HG02943 (cell line): ENCODE measurements around the gene OBSCN.

ENCODE experiments used
- ATAC-seq: cut with Tn5 transposase; IDR thresholded peaks from one replicate; pipeline ENCODE4 v1.9.1; 2021; ENCODE audit warnings: mild to moderate bottlenecking, low read depth, moderate library complexity; ENCODE audit not compliant: unreplicated experiment

The OBSCN gene

DNA sequence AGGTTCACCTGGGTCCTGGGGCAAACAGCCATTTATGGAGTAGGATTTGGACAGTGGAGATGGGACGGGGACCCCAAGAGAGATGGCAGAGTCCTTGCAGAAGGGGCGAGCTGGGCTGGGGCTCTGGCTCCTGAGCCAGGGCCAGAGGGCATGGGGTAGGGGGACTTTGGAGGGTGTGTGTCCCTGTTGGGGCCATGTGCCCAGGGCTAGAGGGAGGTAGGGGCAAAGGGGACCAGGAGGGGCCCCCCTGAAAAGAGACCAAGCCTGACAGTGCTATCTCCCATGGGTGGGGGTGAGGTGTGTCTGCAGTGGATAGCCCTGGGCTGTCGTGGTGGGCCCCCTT is 106.4 kb downstream of the OBSCN start:
- no peak for ATAC-seq

DNA sequence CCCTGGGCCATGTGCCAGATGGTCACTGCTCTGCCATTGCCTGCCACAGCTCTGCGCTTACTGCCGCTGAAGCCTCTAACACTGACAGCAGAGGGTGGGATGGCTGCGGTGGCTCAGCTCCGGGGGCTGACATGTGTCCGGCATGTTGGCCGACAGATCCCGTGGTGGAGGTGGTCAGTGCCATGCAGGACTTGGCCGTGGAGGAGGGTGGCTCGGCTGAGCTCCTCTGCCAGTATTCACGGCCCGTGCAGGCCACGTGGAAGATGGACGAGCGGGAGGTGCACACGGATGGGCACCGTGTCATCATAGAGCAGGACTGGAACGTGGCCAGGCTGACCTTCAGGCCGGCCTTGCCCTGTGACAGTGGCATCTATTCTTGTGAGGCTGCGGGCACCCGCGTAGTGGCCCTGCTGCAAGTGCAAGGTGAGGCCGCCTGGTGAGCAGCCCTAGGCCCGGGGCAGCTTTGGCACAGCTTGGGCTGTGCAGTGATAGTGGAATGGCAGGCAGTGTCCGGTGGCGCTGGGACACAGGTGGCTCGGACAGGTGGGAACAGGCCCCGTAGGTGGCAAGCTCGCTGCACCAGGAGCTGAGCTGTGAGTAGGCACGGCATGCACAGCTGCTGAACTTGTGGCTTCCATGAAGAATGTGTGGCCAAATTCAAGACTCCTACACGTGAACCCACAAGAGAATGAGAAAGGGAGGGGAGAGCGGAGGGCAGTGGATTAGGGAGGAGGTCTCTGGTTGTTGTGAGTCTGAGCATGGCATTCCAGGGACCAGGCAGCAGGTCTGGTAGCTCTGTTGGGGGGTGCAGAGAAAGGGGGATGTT is 107.0 kb downstream of the OBSCN start:
- no peak for ATAC-seq

DNA sequence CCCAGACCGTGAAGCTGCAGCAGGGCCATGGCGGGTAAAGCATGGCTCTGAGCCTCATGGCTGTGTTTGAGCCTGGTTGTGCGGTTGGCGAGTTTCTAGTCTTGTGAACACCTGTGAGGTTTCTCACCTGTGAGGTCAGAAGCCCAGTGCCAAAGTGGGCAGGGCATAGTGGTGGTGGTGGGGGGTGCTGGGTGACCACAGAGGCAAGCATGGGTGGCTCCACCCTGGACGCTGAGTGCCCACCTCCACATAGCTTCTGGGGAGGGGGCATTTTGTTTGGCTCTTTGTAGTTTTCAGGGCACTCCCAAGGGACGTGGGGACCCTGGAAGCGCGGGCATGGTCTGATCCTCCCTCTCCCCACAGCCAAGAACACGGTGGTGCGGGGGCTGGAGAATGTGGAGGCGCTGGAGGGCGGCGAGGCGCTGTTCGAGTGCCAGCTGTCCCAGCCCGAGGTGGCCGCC is 107.7 kb downstream of the OBSCN start:
- ATAC-seq, result no peak

DNA sequence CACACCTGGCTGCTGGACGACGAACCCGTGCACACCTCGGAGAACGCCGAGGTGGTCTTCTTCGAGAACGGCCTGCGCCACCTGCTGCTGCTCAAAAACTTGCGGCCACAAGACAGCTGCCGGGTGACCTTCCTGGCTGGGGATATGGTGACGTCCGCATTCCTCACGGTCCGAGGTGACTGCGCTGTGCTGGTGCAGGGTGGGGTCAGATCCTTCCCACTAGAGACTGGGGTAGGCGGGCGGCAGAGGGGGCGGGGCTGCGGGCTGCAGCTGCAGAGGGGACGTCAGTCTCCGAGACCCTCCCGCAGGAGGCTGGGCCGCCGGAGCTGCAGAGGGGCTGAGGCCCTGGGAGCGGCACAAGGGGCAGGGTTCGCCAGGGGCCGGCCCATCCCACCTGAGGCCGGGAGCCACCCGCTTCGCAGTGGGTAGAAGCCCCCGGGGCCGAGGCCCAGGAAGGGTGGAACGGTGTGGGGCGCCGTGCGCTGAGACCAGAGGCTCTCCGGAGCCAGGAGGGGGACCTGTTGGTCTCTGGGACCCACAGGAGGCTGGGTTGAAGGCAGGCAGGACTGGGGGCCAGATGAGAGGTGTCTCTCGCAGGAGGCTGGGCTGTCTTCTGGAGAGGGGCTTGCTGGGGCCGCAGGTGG is 108.2 kb downstream of the OBSCN start:
- no peak for ATAC-seq

DNA sequence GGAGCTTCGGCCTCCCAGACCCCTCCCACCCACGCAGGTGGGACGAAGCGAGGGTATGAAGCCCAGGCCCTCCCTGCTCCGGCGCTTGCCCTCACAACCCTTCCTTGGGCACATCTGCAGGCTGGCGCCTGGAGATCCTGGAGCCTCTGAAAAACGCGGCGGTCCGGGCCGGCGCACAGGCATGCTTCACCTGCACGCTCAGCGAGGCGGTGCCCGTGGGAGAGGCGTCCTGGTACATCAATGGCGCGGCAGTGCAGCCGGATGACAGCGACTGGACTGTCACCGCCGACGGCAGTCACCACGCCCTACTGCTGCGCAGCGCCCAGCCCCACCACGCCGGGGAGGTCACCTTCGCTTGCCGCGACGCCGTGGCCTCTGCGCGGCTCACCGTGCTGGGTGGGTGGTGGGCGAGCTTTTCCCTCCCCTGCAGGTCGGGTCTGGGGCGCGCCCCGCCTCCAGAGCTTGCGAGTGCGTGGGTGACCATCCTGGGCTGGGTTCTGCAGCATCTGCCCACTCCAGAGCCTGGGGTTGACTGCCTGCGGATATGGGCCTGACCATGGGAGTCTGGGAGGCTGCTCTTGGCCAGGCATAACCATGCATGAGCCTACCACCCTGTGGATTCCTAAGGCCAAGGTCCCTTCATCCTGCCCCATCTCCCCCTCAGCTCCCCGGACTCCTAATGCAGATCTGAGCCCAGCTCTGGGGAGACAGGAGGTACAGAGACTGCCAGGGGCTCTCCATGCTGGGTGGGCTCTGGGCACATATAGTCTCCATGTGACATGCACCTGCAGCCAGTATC is 108.9 kb downstream of the OBSCN start:
- no peak for ATAC-seq

DNA sequence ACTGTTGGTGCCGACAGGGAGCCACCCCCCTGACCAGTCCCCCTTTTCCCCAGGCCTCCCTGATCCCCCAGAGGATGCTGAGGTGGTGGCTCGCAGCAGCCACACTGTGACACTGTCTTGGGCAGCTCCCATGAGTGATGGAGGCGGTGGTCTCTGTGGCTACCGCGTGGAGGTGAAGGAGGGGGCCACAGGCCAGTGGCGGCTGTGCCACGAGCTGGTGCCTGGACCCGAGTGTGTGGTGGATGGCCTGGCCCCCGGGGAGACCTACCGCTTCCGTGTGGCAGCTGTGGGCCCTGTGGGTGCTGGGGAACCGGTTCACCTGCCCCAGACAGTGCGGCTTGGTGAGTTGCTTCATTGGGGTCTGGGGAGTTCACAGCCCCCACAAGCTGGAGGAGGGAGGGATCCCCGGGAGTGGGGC is 109.6 kb downstream of the OBSCN start:
- no peak for ATAC-seq

DNA sequence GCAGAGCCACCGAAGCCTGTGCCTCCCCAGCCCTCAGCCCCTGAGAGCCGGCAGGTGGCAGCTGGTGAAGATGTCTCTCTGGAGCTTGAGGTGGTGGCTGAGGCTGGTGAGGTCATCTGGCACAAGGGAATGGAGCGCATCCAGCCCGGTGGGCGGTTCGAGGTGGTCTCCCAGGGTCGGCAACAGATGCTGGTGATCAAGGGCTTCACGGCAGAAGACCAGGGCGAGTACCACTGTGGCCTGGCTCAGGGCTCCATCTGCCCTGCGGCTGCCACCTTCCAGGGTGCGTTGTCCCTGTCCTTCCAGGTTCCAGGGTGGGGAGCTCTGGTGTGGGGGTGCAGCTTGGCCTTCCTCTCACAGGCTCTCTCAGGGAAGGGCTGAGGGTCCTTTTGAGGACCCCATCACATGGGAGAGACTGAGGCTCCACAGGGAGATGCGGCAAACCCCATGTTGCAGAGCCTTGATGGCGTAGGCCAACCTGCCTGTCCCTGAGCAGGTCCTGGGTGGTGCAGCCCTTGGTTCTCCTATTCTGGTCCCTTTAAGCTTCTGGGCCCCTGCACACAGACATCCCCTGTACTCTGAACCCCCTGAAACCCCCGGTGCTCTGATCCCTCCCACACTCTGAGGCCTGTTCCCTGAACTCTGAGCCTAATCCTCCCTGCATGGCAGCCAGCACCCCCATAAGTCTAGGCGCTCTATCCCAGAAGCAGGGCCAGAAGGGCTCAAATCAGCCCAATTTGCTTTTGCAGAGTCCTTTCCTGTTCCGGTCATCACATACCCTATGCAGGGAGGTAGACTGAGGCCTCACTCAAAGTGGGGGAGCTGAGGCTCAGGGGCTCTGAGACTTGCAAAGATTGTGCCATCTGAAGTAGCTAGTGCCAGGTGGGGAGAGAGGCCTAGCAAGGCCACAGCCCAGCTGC is 110.3 kb downstream of the OBSCN start:
- no peak for ATAC-seq

DNA sequence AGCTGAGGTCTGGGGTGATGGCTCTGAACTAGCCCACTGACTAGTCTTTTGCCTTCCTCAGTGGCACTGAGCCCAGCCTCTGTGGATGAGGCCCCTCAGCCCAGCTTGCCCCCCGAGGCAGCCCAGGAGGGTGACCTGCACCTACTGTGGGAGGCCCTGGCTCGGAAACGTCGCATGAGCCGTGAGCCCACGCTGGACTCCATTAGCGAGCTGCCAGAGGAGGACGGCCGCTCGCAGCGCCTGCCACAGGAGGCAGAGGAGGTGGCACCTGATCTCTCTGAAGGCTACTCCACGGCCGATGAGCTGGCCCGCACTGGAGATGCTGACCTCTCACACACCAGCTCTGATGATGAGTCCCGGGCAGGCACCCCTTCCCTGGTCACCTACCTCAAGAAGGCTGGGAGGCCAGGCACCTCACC is 111.0 kb downstream of the OBSCN start:
- no peak for ATAC-seq

DNA sequence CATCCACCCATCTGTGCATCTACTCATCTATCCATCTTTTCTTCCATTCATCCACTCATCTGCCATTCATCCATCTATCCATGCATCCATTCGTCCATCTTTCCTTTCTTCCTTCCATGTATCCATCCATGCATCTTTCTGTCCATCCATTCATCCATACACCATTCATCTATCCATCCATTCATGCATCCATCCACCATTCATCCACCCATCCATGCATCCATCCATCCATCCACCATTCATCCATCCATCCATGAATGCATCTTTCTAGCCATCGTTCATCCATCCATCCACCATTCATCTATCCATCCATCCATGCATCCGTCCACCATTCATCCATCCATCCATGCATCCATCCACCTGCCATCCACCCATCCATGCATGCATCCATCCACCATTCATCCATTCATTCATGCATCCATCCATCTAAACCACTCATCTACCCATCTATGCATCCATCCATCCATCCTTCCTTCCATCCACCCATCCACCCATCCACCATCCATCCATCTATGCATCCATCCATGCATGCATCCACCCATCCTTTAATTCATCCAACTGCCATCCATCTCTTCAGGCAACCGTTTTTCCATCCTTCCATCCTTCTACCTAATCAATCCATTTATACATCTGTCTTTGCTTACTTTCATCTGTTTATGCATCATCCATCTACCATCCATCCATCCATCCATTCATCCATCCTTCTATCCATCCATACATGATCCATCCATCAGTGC is 111.7 kb downstream of the OBSCN start:
- no peak for ATAC-seq

DNA sequence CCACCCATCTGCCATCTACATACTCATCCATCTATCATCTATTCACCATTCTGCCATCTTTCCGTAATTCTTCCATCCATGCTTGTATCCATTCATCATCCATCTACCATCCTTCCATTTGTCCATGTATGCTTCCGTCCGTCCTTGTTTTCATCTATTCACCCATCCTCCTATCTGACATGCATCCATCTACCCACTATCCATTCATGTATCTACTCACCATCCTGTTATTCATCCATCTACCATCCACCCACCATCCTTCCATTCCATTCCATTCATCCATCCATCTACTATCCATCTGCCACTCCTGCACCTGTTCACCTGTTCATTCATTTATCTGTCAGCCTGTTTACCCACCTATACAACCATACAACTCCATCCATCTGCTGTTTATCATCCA is 112.5 kb downstream of the OBSCN start:
- no peak for ATAC-seq

DNA sequence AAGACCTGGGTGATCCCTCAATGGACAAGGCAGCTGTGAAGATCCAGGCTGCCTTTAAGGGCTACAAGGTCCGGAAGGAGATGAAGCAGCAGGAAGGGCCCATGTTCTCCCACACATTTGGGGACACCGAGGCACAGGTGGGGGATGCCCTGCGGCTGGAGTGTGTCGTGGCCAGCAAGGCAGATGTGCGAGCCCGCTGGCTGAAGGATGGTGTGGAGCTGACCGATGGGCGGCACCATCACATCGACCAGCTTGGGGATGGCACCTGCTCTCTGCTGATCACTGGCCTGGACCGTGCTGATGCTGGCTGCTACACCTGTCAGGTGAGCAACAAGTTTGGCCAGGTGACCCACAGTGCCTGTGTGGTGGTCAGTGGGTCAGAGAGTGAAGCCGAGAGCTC is 113.6 kb downstream of the OBSCN start:
- no peak for ATAC-seq

DNA sequence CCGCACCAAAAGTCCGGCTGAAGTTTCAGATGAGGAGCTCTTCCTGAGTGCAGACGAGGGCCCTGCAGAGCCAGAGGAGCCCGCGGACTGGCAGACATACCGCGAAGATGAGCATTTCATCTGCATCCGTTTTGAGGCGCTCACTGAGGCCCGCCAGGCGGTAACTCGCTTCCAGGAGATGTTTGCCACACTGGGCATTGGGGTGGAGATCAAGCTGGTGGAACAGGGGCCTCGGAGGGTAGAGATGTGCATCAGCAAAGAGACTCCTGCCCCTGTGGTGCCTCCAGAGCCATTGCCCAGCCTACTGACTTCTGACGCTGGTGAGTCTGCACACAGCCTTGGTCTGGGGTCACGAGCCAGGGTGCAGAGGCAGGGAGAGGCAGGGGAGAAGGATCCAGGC is 114.1 kb downstream of the OBSCN start:
- no peak for ATAC-seq

DNA sequence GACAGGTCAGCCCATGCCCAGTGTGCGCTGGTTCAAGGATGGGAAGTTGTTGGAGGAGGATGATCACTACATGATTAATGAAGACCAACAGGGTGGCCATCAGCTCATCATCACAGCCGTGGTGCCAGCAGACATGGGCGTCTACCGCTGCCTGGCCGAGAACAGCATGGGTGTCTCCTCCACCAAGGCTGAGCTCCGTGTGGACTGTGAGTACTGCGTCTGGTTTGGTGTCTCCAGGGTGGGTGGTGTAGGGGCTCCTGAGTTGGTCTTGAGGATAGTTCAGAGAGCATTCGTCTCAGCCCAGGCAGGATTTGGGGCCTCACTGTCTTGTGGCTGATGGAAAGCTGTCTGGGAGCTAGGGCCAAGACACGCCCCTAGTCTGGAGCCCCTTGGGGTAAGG is 115.6 kb downstream of the OBSCN start:
- ATAC-seq, result no peak

DNA sequence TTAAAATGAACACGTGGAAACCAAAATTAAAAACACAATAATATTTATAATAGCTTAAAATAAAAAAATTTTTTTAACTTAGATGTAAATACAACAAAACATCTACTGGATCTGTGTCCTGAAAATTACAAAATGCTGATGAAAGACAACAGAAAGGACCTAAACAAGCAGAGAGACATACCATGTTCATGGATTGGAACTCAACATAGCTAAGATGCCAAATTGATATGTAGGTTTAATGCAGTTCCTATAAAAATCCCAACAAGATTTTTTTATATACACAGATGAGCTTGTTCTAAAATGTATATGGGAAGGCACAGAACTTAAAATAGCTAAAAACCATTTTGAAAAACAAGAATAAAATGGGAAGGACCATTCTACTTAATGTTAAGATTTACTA is 117.4 kb downstream of the OBSCN start:
- no peak for ATAC-seq

DNA sequence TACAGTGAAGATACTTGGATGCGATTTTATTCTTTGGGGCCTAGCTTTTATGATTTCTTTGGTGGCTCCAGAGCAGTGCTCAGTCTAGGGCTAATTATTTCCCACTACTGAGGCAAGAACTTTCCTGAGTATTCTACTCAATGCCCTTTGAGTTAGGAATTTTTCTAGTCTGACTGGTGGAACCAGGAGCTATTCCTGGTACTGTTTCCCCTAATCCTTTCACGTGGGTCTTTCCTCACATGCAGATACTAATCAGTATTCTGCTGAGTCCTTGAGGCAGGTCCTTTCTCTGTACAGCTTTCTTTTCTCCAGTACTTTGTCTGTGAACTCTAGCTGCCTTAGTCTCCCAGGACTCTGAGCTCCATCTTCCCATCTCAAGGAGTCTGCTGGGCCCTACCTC is 122.0 kb downstream of the OBSCN start:
- ATAC-seq, result no peak

DNA sequence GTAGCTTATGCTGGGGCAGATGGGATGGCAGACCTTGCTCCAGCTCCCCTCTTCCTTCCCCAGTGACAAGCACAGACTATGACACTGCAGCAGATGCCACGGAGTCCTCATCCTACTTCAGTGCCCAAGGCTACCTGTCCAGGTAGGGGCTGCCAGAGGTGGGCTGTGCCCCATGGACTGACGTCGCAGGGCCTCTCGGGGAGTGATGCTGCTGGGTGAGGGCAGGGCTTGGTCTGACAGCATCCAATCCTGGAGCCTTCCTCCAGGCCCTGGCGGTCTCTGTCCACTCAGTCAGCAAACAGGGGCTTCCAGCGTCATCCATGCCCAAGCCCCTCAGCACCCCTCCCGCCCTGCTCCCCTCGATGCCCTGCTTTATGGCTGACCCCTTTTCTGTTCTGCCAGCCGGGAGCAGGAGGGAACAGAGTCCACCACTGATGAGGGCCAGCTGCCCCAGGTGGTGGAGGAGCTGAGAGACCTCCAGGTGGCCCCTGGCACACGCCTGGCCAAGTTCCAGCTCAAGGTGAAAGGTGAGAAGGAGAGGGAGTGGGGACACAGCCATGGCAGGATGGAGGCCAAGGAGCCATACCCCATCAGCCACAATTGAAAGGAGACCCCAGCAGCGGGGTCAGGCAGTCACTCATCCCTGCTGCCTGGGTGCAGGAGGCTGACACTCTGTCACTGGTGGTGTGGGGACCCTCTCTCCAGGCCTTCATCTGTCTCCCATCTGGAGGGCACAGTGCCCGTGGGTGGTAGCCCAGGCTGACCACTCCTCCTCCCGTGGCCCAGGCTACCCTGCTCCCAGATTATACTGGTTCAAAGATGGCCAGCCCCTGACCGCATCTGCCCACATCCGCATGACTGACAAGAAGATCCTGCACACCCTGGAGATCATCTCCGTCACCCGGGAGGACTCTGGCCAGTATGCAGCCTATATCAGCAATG is 125.2 kb downstream of the OBSCN start:
- no peak for ATAC-seq

DNA sequence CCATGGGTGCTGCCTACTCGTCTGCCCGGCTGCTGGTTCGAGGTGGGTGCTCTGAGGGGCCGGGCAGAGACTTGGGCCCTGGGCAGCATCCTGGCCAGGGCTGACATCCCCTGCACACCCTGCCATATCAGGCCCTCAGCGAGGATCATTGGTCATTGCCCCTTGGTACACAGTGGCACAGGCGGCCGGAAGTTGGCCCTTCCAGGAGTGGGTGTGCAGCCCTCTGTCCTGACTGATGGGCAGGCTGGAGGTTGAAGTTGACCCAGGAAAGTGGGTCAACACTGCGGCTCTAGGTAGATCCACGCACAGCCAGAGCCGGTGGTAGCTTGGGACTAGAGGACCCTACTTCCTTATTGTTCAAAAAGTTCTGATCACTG is 125.9 kb downstream of the OBSCN start:
- ATAC-seq, result no peak

DNA sequence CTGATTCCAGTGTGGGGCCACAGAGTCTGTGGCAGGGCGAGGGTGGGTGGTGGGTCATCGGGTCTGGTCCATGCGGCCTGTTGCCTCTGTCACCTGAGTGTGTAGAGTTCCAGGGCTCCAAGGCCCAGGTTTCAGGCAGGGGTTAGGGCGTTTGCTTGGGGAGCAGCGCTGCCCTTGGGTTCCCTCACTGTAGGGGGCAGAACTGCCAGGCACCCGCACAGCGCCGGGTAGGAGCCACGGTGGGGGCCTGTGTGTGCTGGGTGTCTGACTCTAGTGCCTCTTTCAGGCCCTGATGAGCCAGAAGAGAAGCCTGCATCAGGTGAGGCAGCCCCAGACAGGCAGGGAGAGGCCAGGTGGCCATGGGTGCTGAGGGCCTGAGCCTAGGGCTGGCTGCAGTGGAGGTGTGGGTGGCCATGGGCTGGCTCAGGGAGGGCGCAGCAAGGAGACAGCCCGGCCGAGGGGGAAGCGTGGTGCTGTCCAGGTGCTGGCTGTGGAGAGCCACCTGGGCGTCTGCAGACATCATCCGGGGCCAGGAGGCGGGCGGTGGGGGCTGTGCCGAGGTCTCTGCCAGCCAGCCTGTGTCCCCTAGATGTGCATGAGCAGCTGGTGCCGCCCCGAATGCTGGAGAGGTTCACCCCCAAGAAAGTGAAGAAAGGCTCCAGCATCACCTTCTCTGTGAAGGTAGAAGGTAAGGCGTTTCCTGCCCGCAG is 126.5 kb downstream of the OBSCN start:
- ATAC-seq, result no peak
